ENCODE data around the gene INPP4B.

The INPP4B gene

DNA sequence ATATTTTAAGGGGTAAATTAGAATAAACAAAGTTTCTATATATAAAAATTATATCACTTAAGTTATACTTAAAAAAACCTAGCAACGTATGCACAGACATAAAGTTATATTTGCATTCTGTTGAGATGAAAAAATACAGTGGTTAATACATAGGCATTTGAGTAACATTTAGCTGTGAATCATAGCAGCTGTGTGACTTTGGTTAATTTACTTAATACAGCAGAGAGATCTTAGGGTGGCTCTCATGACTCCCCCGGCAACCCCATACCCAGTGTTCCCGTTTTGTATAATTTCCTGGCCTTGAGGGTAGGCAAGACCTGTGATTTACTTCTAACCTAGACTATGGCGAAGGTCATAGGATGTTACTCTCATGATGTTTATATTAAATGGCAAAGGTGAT, 504.8 kb downstream of the INPP4B start:
- DNase-seq (ENCODE audit: low spot score): no peak

DNA sequence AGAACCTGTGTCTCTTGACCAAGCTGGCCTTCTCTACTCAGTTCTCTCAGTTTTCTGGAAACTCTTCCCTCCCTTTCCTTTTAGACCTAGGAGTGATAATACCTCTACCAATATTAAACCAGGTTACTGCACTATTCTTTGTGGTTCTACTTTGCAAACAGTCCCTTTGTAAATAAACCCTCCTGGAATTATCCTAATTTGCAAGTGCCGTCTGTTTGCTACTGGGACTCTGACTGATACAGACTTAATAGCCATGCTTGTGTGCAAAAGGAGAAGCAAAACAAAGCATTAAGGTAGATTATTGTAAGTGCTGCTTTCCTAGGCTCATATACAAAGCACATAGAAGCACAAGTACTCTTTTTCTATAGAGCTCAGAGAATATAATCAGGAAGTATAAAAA, 507.0 kb downstream of the INPP4B start:
- no peak for DNase-seq (ENCODE audit: low spot score)

DNA sequence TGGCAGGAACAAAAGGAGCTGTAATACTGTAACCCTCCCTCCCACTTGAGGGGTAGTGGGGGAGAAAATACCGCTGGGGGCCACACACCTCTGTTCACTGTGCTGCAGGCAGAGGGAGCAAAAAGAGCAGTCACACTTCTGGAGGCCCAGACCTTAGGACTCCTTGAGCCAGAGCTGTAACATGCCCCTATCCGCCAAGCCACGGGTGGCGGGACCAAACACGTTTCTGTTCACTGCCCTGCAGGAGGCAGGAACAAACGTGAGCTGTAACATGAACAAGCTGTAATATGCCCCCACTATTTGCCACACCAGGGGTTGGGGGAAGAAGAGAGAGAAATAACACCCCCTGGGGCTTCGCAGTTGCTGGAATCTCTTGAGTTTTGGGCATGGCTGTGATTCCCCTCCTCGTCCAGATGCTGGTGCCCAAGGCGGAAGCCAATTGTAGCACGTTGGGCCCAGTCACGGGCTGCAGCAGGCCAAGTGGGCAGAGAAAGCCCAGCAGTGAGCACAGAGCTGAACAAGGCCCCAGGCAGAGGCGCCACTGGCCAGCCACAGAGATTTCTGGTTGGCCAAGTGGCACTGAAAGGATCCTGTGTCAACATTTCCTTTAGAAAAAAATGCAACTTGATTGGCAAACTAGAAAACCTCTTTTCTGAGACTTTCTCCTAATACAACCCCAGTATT, 509.7 kb downstream of the INPP4B start:
- no peak for DNase-seq (ENCODE audit: low spot score)

DNA sequence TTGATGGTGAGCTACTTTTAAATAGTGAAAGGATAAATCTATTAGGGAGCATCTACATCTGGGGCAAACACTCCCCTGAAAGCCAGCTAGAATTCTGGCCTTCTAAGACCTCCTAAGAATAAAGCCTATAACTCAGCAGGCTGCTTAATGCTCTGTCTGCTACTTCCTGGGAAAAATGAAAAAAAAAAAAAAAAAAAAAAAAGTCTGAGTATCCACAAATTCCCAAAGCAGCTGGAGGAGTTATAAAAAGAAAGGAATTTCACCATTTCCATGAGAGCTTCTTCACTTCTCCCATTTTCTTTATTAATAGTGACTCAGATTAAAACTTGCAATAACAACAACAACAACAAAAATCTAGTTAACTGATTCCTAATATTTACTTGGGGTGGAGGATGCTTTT, 511.2 kb downstream of the INPP4B start:
- DNase-seq (ENCODE audit: low spot score): no peak

DNA sequence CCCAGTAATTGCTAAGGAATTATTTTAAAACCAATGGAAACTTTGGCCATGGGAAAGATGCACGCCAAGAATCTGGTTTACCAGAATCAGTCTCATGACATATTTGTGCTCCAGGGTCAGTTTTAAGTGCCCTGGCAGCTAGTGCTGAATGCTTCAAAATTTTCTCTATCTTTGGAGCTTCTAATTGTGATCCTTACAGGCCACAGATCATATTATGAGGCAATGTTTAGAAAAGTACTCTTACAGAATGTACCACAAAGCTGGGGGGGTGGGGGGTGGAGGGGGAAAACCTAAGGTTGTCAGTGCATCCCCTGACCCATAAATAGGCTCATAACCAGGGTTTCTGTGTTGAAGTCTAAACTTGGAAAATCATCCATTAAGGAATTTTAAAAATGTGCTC, 514.5 kb downstream of the INPP4B start:
- DNase-seq (ENCODE audit: low spot score): no peak

DNA sequence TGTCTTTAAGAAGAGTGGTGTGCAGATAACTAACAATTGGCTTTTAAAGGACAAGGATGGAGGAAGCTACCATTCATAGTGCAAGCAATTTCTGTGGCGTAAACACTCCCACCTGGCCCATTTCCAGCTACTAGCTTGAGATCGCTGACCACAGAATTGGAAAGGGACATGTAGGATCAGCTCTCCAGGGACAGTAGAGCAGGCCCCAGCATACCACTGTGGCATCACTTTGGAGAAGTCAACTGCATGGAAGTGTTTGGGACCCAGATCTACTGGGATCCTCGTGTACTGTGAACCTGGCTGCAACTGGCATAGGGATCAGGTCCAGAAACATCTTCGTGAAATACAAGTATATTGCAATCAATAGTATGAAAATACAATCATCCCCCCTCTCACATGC, 515.0 kb downstream of the INPP4B start:
- no peak for DNase-seq (ENCODE audit: low spot score)

DNA sequence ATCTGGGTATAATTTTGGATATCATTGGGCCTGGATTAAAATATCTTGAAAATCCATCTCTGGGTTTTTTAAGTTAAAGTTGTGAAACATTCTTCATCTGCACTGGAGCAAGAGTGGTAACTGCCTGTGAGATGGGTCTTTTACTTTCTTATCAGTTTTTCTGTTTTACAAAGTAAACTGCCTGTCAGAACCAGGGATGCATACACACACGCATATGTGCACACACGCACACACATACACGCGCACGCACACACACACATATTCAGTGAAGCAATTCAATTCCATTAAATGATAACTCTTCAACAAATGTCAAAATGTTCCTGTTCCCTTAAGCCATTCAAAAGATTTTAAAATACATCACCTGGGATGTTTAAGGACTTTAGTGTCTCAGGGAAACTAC, 515.8 kb downstream of the INPP4B start:
- DNase-seq (ENCODE audit: low spot score): no peak

DNA sequence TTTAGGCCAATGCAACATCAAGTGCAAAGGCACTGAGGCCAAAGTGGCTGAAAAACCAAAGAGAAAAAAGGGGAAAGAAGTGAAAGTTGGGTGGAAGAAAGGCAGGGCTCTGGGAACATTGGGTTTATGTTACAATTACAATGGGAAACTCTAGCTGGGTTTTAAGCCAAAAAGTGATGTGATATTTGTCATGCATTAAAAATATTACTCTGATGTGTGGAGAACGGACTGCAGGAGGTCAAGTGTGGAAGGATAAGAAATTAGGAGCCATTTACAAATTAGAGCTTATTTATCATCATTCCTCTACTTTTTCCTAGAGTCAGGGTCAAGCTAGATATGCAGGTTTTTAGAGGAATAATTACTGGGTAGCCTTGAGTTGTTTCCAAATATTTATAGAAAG, 516.8 kb downstream of the INPP4B start:
- DNase-seq (ENCODE audit: low spot score): no peak

DNA sequence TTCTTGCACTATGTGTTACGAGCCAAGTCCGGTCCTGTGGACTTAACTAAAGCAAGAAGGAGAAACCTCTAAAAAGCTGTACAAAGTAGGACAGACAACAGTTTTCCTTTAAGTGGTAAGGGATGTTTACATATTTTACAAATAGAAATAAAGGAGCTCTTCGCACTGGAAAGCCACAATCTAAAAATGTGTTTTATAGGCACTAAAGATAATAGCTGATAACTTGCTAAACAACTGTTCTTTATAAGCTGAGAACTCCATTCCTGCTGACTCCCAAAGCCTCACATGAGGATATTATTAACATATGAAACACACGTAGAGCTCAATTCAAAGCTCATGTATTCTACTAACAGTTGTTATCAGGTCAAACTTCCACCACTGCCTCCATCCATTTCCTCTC, 519.9 kb downstream of the INPP4B start:
- no peak for DNase-seq (ENCODE audit: low spot score)

DNA sequence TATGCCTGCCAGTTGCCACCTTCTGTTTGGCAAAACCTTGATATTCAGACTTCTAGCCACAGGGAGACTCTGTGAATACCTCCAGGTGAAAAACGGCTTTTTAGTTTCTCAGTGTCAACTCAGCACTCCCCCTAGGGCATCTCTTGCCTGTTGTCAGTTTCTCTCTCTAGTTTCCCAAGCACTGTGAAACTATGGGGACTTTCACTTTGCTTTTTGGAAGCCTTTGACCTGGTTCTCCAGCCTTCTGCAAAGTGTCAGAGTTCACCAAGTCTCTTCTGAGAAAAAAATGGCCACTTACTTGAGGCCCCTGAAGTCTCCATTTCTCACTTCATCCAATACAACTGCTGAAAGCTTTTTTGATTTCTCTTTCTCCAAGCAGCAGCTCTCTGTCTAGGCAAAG, 521.5 kb downstream of the INPP4B start:
- no peak for DNase-seq (ENCODE audit: low spot score)

DNA sequence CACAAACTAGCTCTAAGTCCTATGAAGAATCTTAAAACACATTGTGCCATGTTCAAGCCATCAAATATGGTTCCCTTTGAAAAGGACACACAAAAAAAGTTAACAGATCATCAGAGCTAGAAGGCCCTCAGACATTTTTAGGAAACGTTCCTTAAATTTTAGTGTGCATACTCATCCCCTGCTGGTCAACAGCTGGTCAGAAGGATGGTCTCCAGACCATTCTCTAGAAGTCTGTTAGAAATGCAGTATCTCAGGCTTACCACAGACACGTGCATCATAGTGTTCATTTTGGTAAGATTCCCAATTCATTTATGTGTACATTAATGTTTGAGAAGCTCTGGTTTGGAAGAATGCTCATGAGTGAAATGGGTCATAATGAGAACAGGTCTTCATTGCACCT, 523.1 kb downstream of the INPP4B start:
- DNase-seq (ENCODE audit: low spot score): no peak

DNA sequence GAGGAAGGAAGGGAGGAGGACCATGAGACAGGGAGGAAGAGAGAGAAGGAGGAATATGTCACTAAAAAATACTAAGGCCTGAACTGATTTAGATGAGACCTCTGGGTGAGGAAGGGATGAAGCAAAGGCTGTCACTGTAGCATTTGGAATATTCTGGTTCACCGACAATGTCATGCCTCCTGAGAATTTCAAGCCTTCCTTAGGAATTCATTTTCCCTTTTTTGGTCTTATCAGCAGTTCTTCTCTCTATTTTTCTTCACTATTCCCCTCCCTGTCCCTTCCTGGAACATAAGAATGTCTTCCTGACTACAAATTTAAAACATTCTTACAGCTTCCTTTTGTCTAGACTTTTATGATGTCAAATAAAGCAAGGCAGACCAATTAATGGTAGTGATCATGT, 527.8 kb downstream of the INPP4B start:
- no peak for DNase-seq (ENCODE audit: low spot score)

DNA sequence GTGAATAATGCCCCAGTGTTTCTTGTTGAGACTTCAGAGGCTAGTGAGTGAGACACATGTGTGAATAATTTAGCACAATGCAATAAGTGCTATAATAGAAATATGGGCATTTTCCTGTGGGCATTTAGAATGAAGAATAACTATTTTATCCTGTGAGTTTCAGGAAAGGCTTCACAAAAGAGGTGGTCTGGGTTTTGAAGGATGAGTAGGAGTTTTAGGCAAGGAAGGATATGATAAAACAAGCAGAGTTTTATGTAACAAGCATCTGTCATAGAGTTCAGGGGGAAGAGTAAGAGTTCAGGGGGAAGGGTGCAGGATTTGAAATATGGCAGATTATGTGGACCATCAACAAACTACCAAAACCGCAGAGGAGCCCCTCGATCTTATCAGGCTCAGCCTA, 529.2 kb downstream of the INPP4B start:
- DNase-seq (ENCODE audit: low spot score): no peak

DNA sequence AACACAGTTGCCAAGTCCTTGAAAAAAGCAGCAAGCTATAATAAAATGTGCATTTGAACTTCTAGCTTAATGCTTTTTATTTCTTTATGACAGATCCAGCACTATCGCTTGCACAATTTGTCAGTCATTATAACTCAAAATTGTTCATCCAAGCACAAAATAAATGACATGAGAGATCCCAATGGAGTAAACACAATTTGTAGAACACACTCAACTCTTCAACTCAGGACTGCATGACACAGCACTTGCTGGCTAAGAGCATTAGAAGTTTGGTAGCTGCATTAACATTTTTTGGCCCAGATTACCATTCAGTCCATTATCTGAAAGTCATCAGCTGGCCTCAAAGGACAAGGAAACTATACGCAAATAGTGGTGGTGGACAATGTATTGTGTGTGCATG, 530.1 kb downstream of the INPP4B start:
- no peak for DNase-seq (ENCODE audit: low spot score)

DNA sequence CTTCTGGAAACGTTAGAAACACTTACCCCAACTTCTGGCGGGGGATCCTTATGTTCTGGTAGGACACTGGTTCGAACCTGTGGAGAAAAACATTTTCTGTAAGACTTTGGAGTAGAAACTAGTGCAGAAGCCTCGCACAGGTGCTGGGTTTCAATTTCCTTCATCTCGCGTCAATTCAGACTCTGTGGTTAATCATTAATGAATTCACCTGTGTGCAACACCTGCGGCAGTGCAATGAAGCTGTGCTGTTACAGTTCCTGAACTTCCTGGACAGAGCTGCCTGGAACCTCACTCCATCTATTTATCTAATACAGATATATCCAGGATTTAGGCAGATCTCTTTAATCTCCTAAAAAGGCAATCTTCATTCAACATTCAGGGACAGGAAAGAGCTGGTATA, 531.4 kb downstream of the INPP4B start:
- DNase-seq (ENCODE audit: low spot score): no peak

DNA sequence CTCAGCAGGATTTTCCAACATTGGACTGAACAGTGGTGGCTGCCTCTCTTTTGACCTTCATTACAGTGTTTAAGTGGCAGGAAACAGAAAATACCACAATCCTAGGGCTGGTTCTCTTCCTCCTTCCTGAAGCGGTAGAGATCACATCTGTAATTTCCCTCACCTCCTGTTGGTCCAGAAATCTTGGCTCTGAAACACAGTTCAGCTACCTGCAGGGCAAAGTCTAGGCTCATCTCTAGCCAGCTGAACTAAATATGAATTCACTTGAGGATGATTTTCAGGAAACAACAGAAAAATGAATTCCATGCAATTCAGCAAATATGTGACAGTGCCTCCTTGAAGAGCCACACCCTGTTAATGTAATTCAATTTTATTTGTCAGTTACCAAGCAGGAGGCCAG, 531.9 kb downstream of the INPP4B start:
- DNase-seq (ENCODE audit: low spot score): no peak

DNA sequence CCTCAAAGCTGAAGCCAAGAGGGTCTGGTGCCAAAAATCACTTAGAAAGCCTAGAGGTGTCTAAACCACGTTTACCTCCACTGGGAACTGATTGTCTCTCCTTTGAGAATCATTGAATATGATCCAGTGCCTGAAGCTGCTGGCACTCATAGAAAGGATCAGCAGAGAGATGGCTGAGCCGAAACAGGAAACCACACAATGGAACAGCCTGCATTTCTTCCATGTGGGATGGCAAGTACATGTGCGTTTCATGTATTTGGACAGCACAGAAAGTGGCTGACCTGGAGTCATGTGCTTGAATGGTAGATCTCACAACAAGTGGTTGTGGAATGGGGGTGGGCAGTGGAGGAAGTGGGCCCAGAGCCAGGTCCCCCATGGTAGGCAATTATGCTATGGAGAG, 533.7 kb downstream of the INPP4B start:
- DNase-seq (ENCODE audit: low spot score): no peak

DNA sequence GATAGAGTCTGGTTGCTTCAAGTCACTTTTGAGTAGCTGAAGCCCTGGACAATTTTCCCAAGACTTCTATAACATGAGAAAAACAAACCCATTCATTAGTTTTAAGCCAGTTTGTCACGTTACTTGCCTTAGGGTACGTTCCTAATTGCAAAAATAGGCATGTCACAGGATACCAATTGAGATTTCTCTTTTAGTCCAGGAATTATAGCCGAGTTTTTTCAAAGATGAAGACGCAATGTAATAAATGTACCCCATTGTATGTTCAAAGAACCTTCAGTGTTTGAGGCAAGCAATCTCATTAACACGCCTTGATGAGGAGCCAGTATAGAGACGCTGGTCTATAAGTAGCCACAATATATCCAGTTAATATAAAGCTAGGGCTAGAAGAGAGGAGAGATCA, 534.2 kb downstream of the INPP4B start:
- no peak for DNase-seq (ENCODE audit: low spot score)

DNA sequence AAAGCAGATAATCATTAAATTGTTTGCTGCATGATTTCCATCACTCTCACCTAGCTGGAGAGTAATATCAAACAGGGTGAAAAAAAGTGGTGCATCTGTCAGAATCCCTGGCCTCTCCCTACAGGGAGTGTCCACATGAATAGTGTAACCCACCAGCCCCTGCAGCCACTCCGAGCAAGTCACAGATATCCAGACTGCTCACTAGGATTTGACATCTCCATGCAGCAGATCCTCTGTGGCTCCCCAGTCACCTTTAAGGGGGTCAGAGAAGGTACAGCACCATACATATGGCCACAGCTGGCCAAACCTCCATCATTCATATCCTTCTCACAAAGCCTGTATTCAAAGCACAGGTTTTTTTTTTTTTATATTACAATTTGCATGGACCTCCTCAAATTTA, 536.3 kb downstream of the INPP4B start:
- DNase-seq (ENCODE audit: low spot score): no peak

DNA sequence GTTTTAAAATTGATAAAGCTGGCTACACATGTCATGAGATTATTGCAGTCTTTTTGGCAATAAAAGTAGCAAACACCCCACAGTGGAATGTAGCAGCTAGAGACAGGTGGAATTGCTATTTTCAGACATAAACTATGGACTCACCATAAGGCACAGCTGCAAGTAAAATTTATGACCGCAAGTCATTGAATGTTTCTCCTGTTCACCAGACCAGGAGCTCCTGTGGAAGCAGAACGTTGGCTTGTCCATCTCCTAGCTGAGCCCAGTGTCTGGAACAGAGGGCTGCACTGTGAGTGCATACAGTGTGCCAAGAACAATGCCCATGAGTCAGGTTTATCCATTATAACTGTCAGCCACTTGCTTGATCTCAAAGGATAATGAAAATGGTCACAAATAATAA, 538.2 kb downstream of the INPP4B start:
- DNase-seq (ENCODE audit: low spot score): peak; percentile 3

DNA sequence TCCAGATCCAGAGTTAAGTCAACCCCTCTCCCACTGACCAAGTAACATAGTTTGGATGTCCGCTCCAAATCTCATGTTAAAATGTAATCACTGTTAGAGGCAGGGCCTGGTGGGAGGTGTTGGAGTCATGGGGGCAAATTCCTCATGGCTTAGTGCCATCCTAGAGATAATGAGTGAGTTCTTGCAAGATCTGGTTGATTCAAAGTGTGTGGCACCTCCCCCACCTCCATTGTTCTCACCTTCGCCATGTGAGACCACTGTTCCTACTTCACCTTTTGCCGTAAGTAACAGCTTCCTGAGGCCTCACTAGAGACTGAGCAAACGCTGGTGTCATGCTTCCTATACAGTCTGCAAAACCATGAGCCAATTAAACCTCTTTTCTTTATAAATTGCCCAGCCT, 548.8 kb downstream of the INPP4B start:
- DNase-seq (ENCODE audit: low spot score): no peak

DNA sequence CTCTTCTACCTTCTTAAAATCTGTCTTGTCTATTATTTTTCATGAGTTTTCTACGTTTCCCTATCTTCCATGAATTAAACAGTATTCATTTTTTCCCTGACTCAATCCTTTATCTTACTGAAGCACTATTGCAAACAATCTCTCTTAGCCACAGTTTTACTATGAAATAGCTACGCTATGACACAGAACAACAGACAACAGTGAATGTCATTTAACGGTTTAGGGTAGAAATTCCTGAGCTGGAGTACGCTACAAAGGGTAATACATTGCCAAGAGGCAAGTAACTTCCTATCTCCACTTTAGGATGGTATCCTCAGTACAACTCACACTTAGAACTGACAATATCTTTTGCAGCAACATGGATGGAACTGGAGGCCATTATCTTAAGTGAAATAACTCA, 552.6 kb downstream of the INPP4B start:
- DNase-seq (ENCODE audit: low spot score): no peak

DNA sequence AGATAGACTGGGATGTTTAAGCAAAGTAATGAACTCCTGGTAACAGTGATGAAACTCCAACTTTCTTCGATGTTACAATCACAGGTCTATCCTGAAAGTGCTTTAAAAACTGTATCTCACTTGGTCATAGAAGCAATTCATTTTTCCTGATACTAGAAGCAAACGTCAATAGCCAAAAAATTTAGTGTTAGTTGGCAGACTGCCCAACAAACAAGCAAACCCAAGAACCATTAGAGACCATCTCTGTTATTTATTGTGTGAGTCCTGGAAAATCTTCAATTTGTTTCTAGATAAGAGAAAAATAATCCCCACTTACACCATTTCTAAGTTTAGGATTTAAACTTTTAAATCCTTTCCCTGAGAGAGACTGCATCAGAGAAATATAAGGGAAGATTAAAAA, 553.9 kb downstream of the INPP4B start:
- no peak for DNase-seq (ENCODE audit: low spot score)

DNA sequence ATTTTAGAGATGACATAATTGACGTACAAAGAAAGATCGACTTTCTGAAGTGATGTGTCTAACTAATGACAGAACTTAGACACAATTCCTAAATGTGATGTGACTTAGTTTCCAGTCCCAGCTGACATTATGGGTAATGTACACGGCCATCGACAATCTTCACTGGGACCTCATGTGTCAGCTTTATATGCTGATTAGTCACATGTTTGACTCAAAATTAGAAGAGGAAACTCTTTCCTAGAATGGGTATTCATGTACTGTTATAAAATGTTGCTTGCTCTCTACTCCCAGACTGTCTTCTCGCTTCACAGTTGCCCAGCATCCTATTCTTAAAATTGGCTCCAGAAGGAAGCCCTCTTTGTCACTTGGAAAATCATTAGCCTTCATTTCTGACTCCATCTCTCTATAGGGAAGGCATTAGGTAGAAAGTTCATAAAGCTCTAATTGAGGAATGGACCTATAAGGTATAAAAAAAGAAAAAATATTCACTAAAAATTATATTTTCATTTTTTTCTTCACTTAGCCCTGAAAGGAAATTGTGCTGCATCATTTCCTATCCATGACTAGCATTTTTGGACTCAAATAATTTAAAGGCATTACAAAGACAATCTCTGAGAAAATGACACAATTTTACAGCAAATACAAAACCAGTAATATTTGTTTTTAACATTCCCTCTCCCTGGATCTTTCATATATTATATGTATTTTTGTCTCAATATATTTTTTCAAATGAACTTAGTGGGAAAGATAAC, 554.6 kb downstream of the INPP4B start:
- no peak for DNase-seq (ENCODE audit: low spot score)
